NB4 (cell line): ENCODE measurements around the gene BRD1.

Experiments
- MYC ChIP-seq: IDR thresholded peaks from 2 replicates; pipeline ENCODE4 v1.6.1; 2011; ENCODE audit warnings: low read depth, low read length
- POLR2A ChIP-seq: IDR thresholded peaks from 2 replicates; pipeline ENCODE4 v1.6.1; 2011; ENCODE audit warnings: mild to moderate bottlenecking; ENCODE audit not compliant: insufficient read length; ENCODE audit errors: extremely low read depth
- TF ChIP-seq, protein P1 (sequence below): IDR thresholded peaks from one replicate; pipeline ENCODE4 v1.5.1; 2012; ENCODE audit warnings: low read depth, low read length

DNA sequence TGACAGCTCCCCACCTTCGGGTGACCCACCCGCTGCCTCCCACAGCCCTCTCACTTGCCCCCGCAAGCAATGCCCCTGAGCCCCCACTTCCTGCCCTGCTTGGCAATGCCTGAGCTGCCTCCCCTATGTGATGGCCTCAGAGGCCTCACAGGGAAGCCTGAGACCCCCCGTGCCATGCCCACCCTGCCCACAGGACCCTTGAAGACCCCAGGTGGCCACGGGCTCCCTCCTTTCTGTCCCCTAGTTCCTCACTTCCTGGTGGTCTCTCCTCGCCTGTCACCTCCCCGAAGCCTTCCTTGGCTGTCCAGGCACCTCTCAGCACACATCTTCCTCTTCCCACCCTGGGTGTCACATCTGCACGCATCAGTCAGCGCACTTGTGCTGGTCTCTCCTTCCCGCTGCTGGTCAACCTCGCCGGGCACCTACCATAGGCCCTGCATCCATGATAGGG, 90.5 kb downstream of the BRD1 start:
- no peak for TF ChIP-seq POLR2A
- TF ChIP-seq, protein P1, sequence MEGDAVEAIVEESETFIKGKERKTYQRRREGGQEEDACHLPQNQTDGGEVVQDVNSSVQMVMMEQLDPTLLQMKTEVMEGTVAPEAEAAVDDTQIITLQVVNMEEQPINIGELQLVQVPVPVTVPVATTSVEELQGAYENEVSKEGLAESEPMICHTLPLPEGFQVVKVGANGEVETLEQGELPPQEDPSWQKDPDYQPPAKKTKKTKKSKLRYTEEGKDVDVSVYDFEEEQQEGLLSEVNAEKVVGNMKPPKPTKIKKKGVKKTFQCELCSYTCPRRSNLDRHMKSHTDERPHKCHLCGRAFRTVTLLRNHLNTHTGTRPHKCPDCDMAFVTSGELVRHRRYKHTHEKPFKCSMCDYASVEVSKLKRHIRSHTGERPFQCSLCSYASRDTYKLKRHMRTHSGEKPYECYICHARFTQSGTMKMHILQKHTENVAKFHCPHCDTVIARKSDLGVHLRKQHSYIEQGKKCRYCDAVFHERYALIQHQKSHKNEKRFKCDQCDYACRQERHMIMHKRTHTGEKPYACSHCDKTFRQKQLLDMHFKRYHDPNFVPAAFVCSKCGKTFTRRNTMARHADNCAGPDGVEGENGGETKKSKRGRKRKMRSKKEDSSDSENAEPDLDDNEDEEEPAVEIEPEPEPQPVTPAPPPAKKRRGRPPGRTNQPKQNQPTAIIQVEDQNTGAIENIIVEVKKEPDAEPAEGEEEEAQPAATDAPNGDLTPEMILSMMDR, result no peak
- TF ChIP-seq MYC, result no peak
